A172 (cell line): ENCODE data around the gene PHKA2. TPM values are rescaled to one million over a fixed set of nuclear protein-coding genes. Genes with fewer than 3 reads are reported as not detected.
A peak's percentile ranks its signal among the peaks of the same experiment; 100 is the strongest.

Experiments used
- DNase-seq: peaks from one replicate; pipeline ENCODE4 v3.0.0-alpha.2; 2015; ENCODE audit warnings: low spot score
- total RNA-seq: library from RNA; depleted of rRNA; stranded (reverse); fragments of >200 nt; shearing (Covaris generic); gene quantifications from 2 replicates; pipeline ENCODE4 v1.2.3, GENCODE V29; 2014

PHKA2 gene
- total RNA-seq, 1 experiment from 2014 or later, result 13.2 TPM

- DNase-seq, result peak; percentile 12
These were observed 10.3 kb downstream of the PHKA2 start for GRCh38 chrX:18973527-18974192.

GRCh38 chrX:18971506-18971905, 12.4 kb downstream of the PHKA2 start:
- no peak for DNase-seq

GRCh38 chrX:18970465-18970864, 13.4 kb downstream of the PHKA2 start:
- DNase-seq, result no peak

GRCh38 chrX:18966624-18967023, 17.3 kb downstream of the PHKA2 start:
- no peak for DNase-seq

- DNase-seq, result no peak
These were observed 19.0 kb downstream of the PHKA2 start for GRCh38 chrX:18964901-18965300.

GRCh38 chrX:18964026-18964425, 19.9 kb downstream of the PHKA2 start:
- no peak for DNase-seq

- no peak for DNase-seq
These were observed 21.6 kb downstream of the PHKA2 start for GRCh38 chrX:18962329-18962728.

- peak; percentile 12 for DNase-seq
These were observed 22.2 kb downstream of the PHKA2 start for GRCh38 chrX:18961686-18962085.

GRCh38 chrX:18956303-18957032, 27.4 kb downstream of the PHKA2 start:
- DNase-seq, result no peak

GRCh38 chrX:18955676-18956075, 28.2 kb downstream of the PHKA2 start:
- DNase-seq, result no peak

GRCh38 chrX:18951032-18951431, 32.9 kb downstream of the PHKA2 start:
- no peak for DNase-seq

GRCh38 chrX:18949944-18950301, 34.0 kb downstream of the PHKA2 start:
- no peak for DNase-seq

- no peak for DNase-seq
These were observed 34.5 kb downstream of the PHKA2 start for GRCh38 chrX:18949291-18949943.

- no peak for DNase-seq
These were observed 37.3 kb downstream of the PHKA2 start for GRCh38 chrX:18946611-18947010.

GRCh38 chrX:18946157-18946556, 37.8 kb downstream of the PHKA2 start:
- peak; percentile 32 for DNase-seq

GRCh38 chrX:18945483-18945882, 38.4 kb downstream of the PHKA2 start:
- DNase-seq, result no peak

GRCh38 chrX:18944482-18944881, 39.4 kb downstream of the PHKA2 start:
- no peak for DNase-seq

GRCh38 chrX:18941896-18942295, 42.0 kb downstream of the PHKA2 start:
- DNase-seq, result no peak

GRCh38 chrX:18938710-18939109, 45.2 kb downstream of the PHKA2 start:
- DNase-seq, result peak; percentile 55

- DNase-seq, result no peak
These were observed 46.7 kb downstream of the PHKA2 start for GRCh38 chrX:18937173-18937572.

GRCh38 chrX:18935893-18936292, 48.0 kb downstream of the PHKA2 start:
- DNase-seq, result no peak

GRCh38 chrX:18934708-18935107, 49.2 kb downstream of the PHKA2 start:
- DNase-seq, result no peak

- no peak for DNase-seq
These were observed 50.3 kb downstream of the PHKA2 start for GRCh38 chrX:18933617-18934016.
